ENCODE data around the gene GASK1B. TPM values are rescaled to one million over a fixed set of nuclear protein-coding genes. Genes with fewer than 3 reads are reported as not detected.

GASK1B gene
- total and polyA plus RNA-seq, 8 donors = 21.7 to 56.8 (median 24.2) TPM

DNA sequence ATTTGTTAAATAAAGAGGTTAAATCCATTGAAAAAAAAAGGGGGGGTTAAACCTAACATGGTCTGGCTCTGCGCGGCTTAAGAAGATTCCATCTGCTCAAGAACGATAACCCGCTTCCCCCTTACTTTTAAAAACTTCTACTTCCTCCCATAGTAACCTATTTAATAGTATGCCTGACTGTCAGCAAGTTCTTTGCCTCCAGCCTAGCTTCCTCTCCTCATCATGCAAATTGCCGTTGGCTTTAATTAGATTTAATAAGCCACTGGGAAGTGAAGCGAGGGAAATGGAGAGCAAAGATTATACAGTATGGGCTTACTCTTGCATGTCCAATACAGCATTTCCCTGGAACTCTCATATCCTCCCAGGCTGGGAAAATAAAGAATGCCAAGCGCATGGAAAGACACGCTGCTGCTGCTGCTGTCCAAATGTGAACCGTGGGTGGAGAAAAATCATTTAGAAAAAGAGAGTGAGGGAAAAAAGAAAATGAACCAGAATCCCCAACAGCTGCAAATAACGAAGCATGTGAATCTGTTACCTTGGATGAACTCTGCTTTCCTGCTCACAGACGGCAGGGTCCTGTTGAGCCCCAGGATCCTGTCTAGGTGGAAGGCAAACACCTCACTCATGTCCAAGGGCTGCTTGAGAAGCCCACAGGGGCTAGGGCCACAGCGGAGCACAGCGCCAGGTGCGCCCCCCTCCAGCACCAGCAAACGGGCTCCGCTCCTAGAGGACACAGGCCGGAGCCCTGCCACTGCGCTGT is 2.7 kb downstream of the GASK1B start:
- peak overlapping the region; percentile 62 to 69 for H3K27ac ChIP-seq
- TF ChIP-seq, protein P1, sequence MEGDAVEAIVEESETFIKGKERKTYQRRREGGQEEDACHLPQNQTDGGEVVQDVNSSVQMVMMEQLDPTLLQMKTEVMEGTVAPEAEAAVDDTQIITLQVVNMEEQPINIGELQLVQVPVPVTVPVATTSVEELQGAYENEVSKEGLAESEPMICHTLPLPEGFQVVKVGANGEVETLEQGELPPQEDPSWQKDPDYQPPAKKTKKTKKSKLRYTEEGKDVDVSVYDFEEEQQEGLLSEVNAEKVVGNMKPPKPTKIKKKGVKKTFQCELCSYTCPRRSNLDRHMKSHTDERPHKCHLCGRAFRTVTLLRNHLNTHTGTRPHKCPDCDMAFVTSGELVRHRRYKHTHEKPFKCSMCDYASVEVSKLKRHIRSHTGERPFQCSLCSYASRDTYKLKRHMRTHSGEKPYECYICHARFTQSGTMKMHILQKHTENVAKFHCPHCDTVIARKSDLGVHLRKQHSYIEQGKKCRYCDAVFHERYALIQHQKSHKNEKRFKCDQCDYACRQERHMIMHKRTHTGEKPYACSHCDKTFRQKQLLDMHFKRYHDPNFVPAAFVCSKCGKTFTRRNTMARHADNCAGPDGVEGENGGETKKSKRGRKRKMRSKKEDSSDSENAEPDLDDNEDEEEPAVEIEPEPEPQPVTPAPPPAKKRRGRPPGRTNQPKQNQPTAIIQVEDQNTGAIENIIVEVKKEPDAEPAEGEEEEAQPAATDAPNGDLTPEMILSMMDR (IDR thresholded peaks at IDR 0.05) = no peak
- no peaks in the 10 kb centered on the region for H3K9me3 ChIP-seq
- DNase-seq = no peak
- H3K4me3 ChIP-seq = peak overlapping the region; percentile 25 to 53
- intact Hi-C loops (cut with DNase I) = loop anchor here in 1 of 2 donors (5.0 kb wide), 1 partner anchor 178 kb away; no protein-coding TSS in a partner anchor
- H3K27me3 ChIP-seq = peaks cover 0 to 14% of the 10 kb centered on the region in 2 donors
- no peaks in the 10 kb centered on the region for H3K36me3 ChIP-seq
- ATAC-seq = peak; percentile 21
- peaks cover 7 to 44% of the 10 kb centered on the region in 2 donors for H3K4me1 ChIP-seq

DNA sequence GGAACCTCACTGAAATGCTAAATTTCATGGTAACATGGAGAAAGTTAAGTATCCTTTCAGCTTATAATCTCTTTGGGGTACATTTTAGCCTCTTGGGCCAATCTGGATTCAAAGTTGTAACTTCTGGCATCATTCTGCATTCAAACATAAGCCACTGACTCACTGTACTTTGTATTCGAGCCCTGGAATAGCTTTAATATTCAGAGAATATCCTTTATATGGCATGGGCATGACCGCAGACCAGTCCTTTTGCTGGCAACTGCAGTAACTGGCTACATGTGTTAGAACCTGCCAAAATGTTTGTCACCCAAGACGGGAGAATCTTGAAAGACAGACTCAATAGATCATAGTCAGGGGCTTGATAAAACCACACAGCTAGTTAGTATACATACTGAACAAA is 3.3 kb downstream of the GASK1B start:
- peak overlapping the region; percentile 62 to 69 for H3K27ac ChIP-seq
- peaks cover 0 to 14% of the 10 kb centered on the region in 2 donors for H3K27me3 ChIP-seq
- H3K36me3 ChIP-seq = no peaks in the 10 kb centered on the region
- ATAC-seq (no peak), DNase-seq (no peak)
- H3K4me1 ChIP-seq = peaks cover 7 to 44% of the 10 kb centered on the region in 2 donors
- intact Hi-C loops (cut with DNase I) = no loop called here
- peak overlapping the region; percentile 25 to 53 for H3K4me3 ChIP-seq
- H3K9me3 ChIP-seq = no peaks in the 10 kb centered on the region
- TF ChIP-seq, protein P1 (IDR thresholded peaks at IDR 0.05) = no peak

DNA sequence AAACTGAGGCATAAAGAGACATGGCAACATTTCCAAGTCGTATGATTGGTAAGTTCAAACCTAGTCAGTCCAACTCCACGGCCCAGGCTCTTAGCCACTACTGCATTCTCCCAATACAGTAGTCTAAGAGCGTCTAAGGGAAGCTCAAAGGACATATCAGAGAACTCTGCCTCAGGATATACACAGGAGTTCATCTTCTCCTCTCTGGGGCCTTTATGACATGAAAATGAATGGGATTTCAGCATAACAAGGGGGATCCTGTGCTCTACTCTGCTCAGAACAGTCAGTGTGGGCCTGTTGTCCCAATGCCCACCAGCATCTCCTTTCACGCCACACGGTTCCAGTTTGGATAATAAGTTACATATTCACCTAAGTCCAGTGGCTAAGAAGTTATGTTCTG is 4.2 kb downstream of the GASK1B start:
- TF ChIP-seq, protein P1 (IDR thresholded peaks at IDR 0.05) = no peak
- DNase-seq = no peak
- H3K9me3 ChIP-seq = no peaks in the 10 kb centered on the region
- no peak for ATAC-seq
- peaks cover 0 to 14% of the 10 kb centered on the region in 2 donors for H3K27me3 ChIP-seq
- no peaks in the 10 kb centered on the region for H3K36me3 ChIP-seq
- no peak overlapping the region for H3K27ac ChIP-seq
- H3K4me1 ChIP-seq = peaks cover 7 to 40% of the 10 kb centered on the region in 2 donors
- intact Hi-C loops (cut with DNase I) = no loop called here
- H3K4me3 ChIP-seq = peak overlapping the region in 1 of 2 donors; percentile 53

DNA sequence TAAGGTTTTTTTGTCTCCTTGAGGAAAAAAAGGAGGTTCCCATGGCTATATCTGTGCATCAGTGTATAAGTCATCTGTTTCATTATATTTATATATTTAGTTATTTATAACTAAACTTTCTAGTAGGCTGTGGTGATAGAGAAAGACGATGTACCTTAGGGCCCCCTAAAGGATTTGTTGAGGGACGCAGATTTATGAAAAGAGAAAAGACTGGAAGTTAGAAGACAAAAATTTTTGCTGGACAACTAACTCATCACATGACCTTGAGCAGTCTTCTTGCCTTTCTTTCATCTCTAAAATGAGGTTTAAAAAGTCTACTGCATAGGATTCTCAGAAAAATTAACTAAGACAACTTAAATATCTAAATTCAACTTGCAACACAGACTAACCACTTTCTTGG is 6.1 kb downstream of the GASK1B start:
- Histone ChIP-seq H3K36me3 (no peaks in the 10 kb centered on the region), H3K4me1 (peaks cover 0 to 41% of the 10 kb centered on the region in 2 donors), H3K4me3 (no peak overlapping the region), H3K27me3 (peaks cover 0 to 14% of the 10 kb centered on the region in 2 donors), H3K9me3 (no peaks in the 10 kb centered on the region), H3K27ac (no peak overlapping the region)
- intact Hi-C loops (cut with DNase I) = no loop called here
- TF ChIP-seq, protein P1 (IDR thresholded peaks at IDR 0.05) = no peak
- DNase-seq (no peak), ATAC-seq (no peak)

DNA sequence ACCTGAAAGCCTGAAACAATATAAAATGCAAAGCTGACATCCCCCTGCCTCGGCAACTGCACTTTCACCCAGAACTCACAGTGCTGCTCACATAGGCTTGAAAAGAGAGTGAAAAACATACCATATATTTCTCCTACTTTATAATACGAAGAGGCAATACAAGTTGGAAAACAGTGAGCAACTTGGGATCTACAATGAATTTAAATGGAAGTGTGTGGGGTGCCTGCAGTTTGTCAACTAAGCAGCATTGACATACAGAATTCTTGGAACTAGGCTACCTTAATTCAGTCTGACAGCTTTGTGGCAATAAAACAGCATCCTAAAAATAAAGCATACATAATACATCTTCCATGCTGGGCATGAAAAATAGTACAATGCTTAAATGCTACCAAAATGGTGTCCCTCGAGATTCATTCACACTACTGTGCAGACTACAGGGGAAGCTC is 8.0 kb downstream of the GASK1B start:
- no peak overlapping the region for H3K27ac ChIP-seq
- intact Hi-C loops (cut with DNase I) = no loop called here

More for the DNA sequence above, 8.0 kb downstream of the GASK1B start:
- TF ChIP-seq, protein P1 (IDR thresholded peaks at IDR 0.05) = no peak
- H3K4me3 ChIP-seq = no peak overlapping the region
- no peaks in the 10 kb centered on the region for H3K36me3 ChIP-seq
- H3K4me1 ChIP-seq = peaks cover 0 to 29% of the 10 kb centered on the region in 2 donors
- H3K9me3 ChIP-seq = no peaks in the 10 kb centered on the region
- H3K27me3 ChIP-seq = no peaks in the 10 kb centered on the region
- ATAC-seq = no peak
- no peak for DNase-seq

All from left lung (tissue), 10 donors.